IMR-90 (cell line): ENCODE measurements around the gene LPA. TPM values are rescaled to one million over a fixed set of nuclear protein-coding genes. Genes with fewer than 3 reads are reported as not detected.

ENCODE experiments used
- ATAC-seq: fragments of 200-7000 bp; cut with Tn5 transposase; 2 replicates; pipeline ENCODE4 v1.9.1; 2020; ENCODE audit warnings: low read depth, mild to moderate bottlenecking, moderate library complexity
- BruUV-seq: library from RNA; stranded (reverse); fragments of 400-500 nt; replicated peaks from 2 replicates; lab custom pipeline; 2021; lab: Mats Ljungman, UMichigan
- CTCF ChIA-PET: fragments of 300-600 bp; formaldehyde crosslinking; extraction: SDS; loops from one replicate; lab custom pipeline; 2021; ENCODE audit warnings: antibody characterized with exemption; lab: Yijun Ruan, JAX
- POLR2A ChIA-PET: fragments of 300-600 bp; sonication (Branson Sonifier 250); formaldehyde crosslinking; loops from one replicate; lab custom pipeline; 2022; ENCODE audit warnings: antibody characterized with exemption; ENCODE audit not compliant: unreplicated experiment; lab: Charles Lee
- DNase-seq: peaks from one replicate; pipeline ENCODE4 v3.0.0; 2013
- H2AFZ ChIP-seq: replicated peaks from 2 replicates; pipeline ENCODE3; 2013; ENCODE audit warnings: low read length, mild to moderate bottlenecking; ENCODE audit not compliant: poor library complexity
- H2AK5ac ChIP-seq: 2 replicates; pipeline ENCODE4 v1.6.1; 2013; ENCODE audit warnings: low read depth, low read length, inconsistent platforms
- H2AK9ac ChIP-seq: replicated peaks from 2 replicates; pipeline ENCODE3; 2013; ENCODE audit warnings: mild to moderate bottlenecking, low read depth, low read length, moderate library complexity; ENCODE audit not compliant: poor library complexity
- H2BK120ac ChIP-seq: 2 replicates; pipeline ENCODE4 v1.6.1; 2013; ENCODE audit warnings: low read depth, low read length, inconsistent platforms
- H2BK15ac ChIP-seq: 3 replicates; pipeline ENCODE4 v1.6.1; 2013; ENCODE audit warnings: low read depth, low read length, inconsistent platforms
- H2BK20ac ChIP-seq: 2 replicates; pipeline ENCODE4 v1.6.1; 2013; ENCODE audit warnings: low read depth, mild to moderate bottlenecking, inconsistent platforms, low read length, moderate library complexity
- H2BK5ac ChIP-seq: 2 replicates; pipeline ENCODE4 v1.6.1; 2013; ENCODE audit warnings: mild to moderate bottlenecking, low read depth, low read length, inconsistent platforms; ENCODE audit not compliant: poor library complexity, severe bottlenecking
- H3K14ac ChIP-seq: replicated peaks from 2 replicates; pipeline ENCODE4 v1.6.1; 2013; ENCODE audit warnings: low read depth, low read length, inconsistent platforms
- H3K18ac ChIP-seq: 2 replicates; pipeline ENCODE4 v1.6.1; 2013; ENCODE audit warnings: low read depth, low read length, control low read depth
- H3K23ac ChIP-seq: 2 replicates; pipeline ENCODE4 v1.6.1; 2013; ENCODE audit warnings: low read depth, low read length, inconsistent platforms
- H3K27ac ChIP-seq: 2 replicates; pipeline ENCODE4 v1.5.1; 2013; ENCODE audit warnings: mild to moderate bottlenecking, control low read depth, low read length; ENCODE audit not compliant: insufficient read depth
- H3K27me3 ChIP-seq: 2 replicates; pipeline ENCODE4 v1.6.1; 2013; ENCODE audit warnings: low read length; ENCODE audit not compliant: control insufficient read depth, insufficient read depth
- H3K36me3 ChIP-seq: 2 replicates; pipeline ENCODE4 v1.6.1; 2013; ENCODE audit warnings: low read length, mixed read lengths; ENCODE audit not compliant: control insufficient read depth, insufficient read depth
- H3K4ac ChIP-seq: 2 replicates; pipeline ENCODE4 v1.6.1; 2013; ENCODE audit warnings: low read depth, low read length, inconsistent platforms
- H3K4me1 ChIP-seq: 2 replicates; pipeline ENCODE4 v1.6.1; 2013; ENCODE audit warnings: low read length, mixed read lengths; ENCODE audit not compliant: control insufficient read depth, insufficient read depth
- H3K4me2 ChIP-seq: 2 replicates; pipeline ENCODE4 v1.6.1; 2013; ENCODE audit warnings: low read depth, mild to moderate bottlenecking, control low read depth, low read length, moderate library complexity
- H3K4me3 ChIP-seq: 2 replicates; pipeline ENCODE4 v1.5.1; 2013; ENCODE audit warnings: low read depth, mild to moderate bottlenecking, control low read depth, low read length, moderate library complexity; ENCODE audit not compliant: insufficient read depth
- H3K56ac ChIP-seq: 2 replicates; pipeline ENCODE4 v1.6.1; 2013; ENCODE audit warnings: low read length, inconsistent platforms; ENCODE audit not compliant: insufficient read depth; ENCODE audit errors: extremely low read depth
- H3K79me1 ChIP-seq, 2 experiments: 2 replicates each; pipeline ENCODE4 v1.6.1; 2013; ENCODE audit warnings: low read length in 2 of 2, inconsistent platforms in 1 of 2, low read depth in 1 of 2
- H3K9ac ChIP-seq: 2 replicates; pipeline ENCODE4 v1.6.1; 2013; ENCODE audit warnings: low read depth, low read length, control low read depth
- H3K9me1 ChIP-seq: 2 replicates; pipeline ENCODE4 v1.6.1; 2013; ENCODE audit warnings: low read length, inconsistent platforms; ENCODE audit not compliant: insufficient read depth
- H3K9me3 ChIP-seq: 2 replicates; pipeline ENCODE4 v1.6.1; 2013; ENCODE audit warnings: low read length; ENCODE audit not compliant: control insufficient read depth, insufficient read depth
- H4K20me1 ChIP-seq: 2 replicates; pipeline ENCODE4 v1.6.1; 2013; ENCODE audit warnings: low read length, inconsistent platforms; ENCODE audit not compliant: insufficient read depth
- H4K5ac ChIP-seq: 2 replicates; pipeline ENCODE4 v1.6.1; 2013; ENCODE audit warnings: mild to moderate bottlenecking, low read depth, low read length, control low read depth
- H4K8ac ChIP-seq, 2 experiments: 2 replicates each; pipeline ENCODE4 v1.6.1; 2013; ENCODE audit warnings: low read depth in 2 of 2, low read length in 2 of 2, control low read depth in 1 of 2, inconsistent platforms in 1 of 2
- H4K91ac ChIP-seq: 2 replicates; pipeline ENCODE4 v1.6.1; 2013; ENCODE audit warnings: low read depth, low read length, inconsistent platforms; ENCODE audit not compliant: insufficient read depth
- RAD21 ChIP-seq: IDR thresholded peaks from 2 replicates; pipeline ENCODE4 v1.6.1; 2012; ENCODE audit warnings: low read length, improper control_type of control experiment
- SMC3 ChIP-seq: fragments of 150-350 bp; IDR thresholded peaks from 2 replicates; pipeline ENCODE4 v1.6.1; 2016; ENCODE audit warnings: low read depth, mild to moderate bottlenecking, antibody characterized with exemption, low read length, moderate library complexity
- WGBS, 2 experiments: methylation state at CpG; one replicate each; pipeline versions ENCODE4 v1.1.5 to v1.1.7; 2013; ENCODE audit warnings: missing lambda C conversion rate in 2 of 2; ENCODE audit not compliant: insufficient read length in 1 of 2; ENCODE audit errors: extremely low coverage in 2 of 2; 5-methylcytosine and 5-hydroxymethylcytosine counted together
- dilution Hi-C: fragments of 300-500 bp; cut with HindIII; formaldehyde crosslinking; loops from one replicate; pipeline ENCODE4 v1.14.3; 2018; ENCODE audit warnings: low sequenced_read_pairs; ENCODE audit not compliant: unreplicated experiment
- in situ Hi-C: fragments of 300-500 bp; cut with MboI; formaldehyde crosslinking; loops from 3 replicates; pipeline ENCODE4 v1.14.3; 2019; ENCODE audit warnings: low sequenced_read_pairs, inconsistent platforms, mixed read lengths
- intact Hi-C: fragments of 100-400 bp; cut with micrococcal nuclease; formaldehyde crosslinking; loops from 2 replicates; pipeline ENCODE4 v1.10.0; 2022
- polyA plus RNA-seq, 3 experiments: library from polyadenylated mRNA; depleted of rRNA; stranded (reverse); fragments of >200 nt; gene quantifications; 2 replicates each; pipeline ENCODE4 v1.2.3, GENCODE V29; 2012; ENCODE audit warnings: low replicate concordance in 1 of 3
- total RNA-seq: library from RNA; depleted of rRNA; stranded (reverse); fragments of >200 nt; gene quantifications from 2 replicates; pipeline ENCODE4 v1.2.3, GENCODE V29; 2012
- TF ChIP-seq, protein P1 (sequence below): fragments of 150-350 bp; IDR thresholded peaks from 2 replicates; pipeline ENCODE4 v1.6.1; 2016; ENCODE audit warnings: low read depth, mild to moderate bottlenecking, low read length, moderate library complexity, borderline replicate concordance
- TF ChIP-seq, protein P2 (sequence below): conservative IDR thresholded peaks from 2 replicates; pipeline ENCODE4 v1.5.1; 2012; ENCODE audit warnings: mild to moderate bottlenecking, low read depth, low read length, improper control_type of control experiment

LPA gene
- total and polyA plus RNA-seq, 2 of the 4 experiments (the other 2 are of a cell fraction) = not detected

DNA sequence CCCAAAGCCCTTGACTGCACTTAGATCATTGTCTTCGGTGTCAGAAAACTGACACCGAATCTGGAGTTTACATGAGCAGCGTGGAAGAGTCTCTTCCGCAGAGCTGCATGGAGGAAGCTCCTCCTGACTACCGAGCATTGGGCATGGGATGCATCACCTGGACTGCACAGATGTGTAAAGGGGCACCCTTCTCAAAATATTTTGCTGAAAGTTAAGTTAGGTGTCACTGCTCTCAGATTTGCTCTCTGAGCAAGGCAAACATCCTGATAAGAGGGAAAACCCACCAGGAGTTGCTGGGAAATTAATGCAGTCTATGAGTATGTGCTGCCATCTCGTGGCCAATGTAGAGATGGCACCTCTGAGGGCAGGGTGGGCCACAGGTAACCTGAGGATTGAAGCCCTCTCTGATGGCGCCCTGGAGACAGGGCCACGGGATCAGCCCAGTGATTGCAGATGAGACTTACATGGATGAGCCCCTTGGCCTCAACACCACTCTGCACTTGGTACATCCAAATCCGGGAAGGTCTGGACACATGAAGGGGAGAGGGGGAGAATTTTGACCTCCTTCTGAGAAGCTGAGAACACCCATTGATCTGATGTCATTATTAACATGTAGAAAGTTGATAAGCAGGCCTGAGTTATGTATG is 129.9 kb downstream of the LPA start:
- WGBS, 2 experiments = 33% methylated on average over 4 of the region's 9 CpGs; no CpG with 5 or more reads in 1 of the 2 experiments
- Histone ChIP-seq H4K5ac (no peak overlapping the region), H2AK9ac (peak overlapping the region; percentile 17), H2AK5ac (no peak overlapping the region), H3K9me3 (no peaks in the 10 kb centered on the region), H4K91ac (no peak overlapping the region), H3K4me1 (no peaks in the 10 kb centered on the region), H2BK15ac (no peak overlapping the region), H3K27ac (no peak overlapping the region), H3K9me1 (no peaks in the 10 kb centered on the region), H3K14ac (no peak overlapping the region), H3K9ac (no peak overlapping the region), H3K27me3 (no peaks in the 10 kb centered on the region), H3K4me3 (no peak overlapping the region), H3K23ac (no peak overlapping the region), H2BK120ac (no peak overlapping the region), H4K20me1 (no peaks in the 10 kb centered on the region), H3K4ac (no peak overlapping the region), H4K8ac (no peak overlapping the region), H3K18ac (no peak overlapping the region), H2BK5ac (no peak overlapping the region), H3K56ac (no peak overlapping the region), H3K79me1 (no peaks in the 10 kb centered on the region), H2AFZ (peak overlapping the region; percentile 53), H2BK20ac (no peak overlapping the region), H3K4me2 (no peak overlapping the region; the same call in 1 of the 2 replicates), H3K36me3 (no peaks in the 10 kb centered on the region)
- ChIA-PET CTCF (interaction anchor here (0.6 to 2.6 kb wide), 6 partner anchors 9 to 446 kb away, joined by 3 to 10 read pairs (median 6); no protein-coding TSS in a partner anchor), POLR2A (no interaction called here)
- ATAC-seq (peak; percentile 90), DNase-seq (peak; percentile 24)
- intact Hi-C loops = loop anchor here (1.0 to 5.0 kb wide), 3 partner anchors 13 to 446 kb away; no protein-coding TSS in a partner anchor
- TF ChIP-seq, protein P1, sequence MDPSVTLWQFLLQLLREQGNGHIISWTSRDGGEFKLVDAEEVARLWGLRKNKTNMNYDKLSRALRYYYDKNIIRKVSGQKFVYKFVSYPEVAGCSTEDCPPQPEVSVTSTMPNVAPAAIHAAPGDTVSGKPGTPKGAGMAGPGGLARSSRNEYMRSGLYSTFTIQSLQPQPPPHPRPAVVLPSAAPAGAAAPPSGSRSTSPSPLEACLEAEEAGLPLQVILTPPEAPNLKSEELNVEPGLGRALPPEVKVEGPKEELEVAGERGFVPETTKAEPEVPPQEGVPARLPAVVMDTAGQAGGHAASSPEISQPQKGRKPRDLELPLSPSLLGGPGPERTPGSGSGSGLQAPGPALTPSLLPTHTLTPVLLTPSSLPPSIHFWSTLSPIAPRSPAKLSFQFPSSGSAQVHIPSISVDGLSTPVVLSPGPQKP = no peak
- TF ChIP-seq SMC3 (peak; percentile 57), RAD21 (peak; percentile 80)
- TF ChIP-seq, protein P2, sequence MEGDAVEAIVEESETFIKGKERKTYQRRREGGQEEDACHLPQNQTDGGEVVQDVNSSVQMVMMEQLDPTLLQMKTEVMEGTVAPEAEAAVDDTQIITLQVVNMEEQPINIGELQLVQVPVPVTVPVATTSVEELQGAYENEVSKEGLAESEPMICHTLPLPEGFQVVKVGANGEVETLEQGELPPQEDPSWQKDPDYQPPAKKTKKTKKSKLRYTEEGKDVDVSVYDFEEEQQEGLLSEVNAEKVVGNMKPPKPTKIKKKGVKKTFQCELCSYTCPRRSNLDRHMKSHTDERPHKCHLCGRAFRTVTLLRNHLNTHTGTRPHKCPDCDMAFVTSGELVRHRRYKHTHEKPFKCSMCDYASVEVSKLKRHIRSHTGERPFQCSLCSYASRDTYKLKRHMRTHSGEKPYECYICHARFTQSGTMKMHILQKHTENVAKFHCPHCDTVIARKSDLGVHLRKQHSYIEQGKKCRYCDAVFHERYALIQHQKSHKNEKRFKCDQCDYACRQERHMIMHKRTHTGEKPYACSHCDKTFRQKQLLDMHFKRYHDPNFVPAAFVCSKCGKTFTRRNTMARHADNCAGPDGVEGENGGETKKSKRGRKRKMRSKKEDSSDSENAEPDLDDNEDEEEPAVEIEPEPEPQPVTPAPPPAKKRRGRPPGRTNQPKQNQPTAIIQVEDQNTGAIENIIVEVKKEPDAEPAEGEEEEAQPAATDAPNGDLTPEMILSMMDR = peak; percentile 73
- dilution Hi-C loops = no loop called here
- in situ Hi-C loops = no loop called here
- BruUV-seq = no TSS peak
